ENCODE measurements around the gene ADAM10.

DNA sequence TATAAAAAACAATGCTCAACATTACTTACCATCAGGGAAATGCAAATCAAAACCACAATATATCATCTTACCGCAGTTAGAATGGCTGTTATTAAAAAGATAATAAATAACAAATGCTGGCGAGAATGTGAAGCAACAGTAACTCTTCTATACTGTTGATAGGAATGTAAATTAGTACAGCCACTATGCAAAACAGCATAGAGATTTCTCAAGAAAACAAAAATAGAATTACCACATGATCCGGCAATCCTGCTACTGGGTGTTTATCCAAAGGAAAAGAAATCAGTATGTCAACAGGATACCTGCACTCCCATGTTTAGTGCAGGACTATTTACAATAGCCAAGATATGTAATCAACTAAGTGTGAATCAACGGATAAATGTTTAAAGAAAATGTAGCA, 48.1 kb downstream of the ADAM10 start:
- TF ChIP-seq POLR2A (IDR thresholded peaks at IDR 0.05) (no peak), CTCF (IDR thresholded peaks at IDR 0.05) (no peak), POLR2AphosphoS5 (IDR thresholded peaks at IDR 0.05) (no peak)
